HuH-7 (cell line): ENCODE measurements around the gene UBE3C.
"Not testable (repeated sequence)": the region's sequence is repeated elsewhere in the genome, so short reads cannot be mapped to it uniquely, and the experiment has no call there.

Source experiments
- DNase-seq: peaks from one replicate; pipeline ENCODE4 v3.0.0; 2011; ENCODE audit warnings: low spot score

The UBE3C gene

GRCh38 chr7:157273208-157274093 lies 134.7 kb downstream of the UBE3C start:
- DNase-seq = peak; percentile 98

DNA sequence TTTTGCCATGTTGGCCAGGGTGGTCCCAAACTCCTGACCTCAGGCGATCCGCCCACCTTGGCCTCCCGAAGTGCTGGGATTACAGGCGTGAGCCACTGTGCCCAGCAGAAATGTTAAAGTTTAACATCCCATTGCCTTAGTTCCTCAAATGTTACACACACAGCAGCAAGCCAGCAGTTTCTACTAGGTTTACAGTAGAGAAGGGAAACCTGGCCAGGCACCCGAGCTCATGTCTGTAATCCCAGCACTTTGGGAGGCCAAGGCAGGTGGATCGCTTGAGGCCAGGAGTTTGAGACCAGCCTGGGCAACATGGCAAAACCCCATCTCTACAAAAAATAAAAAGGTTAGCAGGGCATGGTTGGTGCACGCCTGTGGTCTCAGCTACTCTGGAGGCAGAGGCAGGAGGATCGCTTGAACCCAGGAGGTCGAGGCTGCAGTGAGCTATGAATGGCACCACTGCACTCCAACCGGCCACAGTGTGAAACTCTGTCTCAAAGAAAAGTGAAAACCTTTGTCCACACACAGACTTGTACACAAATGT lies 135.4 kb downstream of the UBE3C start:
- not testable (repeated sequence) for DNase-seq

DNA sequence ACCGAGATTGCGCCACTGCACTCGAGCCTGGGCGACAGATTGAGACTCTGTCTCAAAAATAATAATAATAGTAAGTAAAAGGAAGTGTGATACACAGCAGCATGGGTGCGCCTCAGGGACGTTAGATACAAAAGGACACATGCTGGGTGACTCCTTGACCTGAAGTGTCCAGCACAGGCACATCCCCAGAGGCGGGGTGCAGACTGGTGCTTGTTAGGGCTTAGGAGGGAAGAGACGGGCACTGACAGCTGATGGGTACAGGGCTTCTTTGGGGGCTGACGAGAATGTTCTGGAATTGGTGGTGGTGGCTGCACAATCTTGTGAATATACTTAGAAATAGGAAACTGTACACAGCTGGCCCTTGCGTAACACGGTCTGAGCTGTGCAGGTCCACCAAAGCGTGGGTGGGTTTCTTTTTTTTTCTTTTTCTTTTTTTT lies 136.3 kb downstream of the UBE3C start:
- DNase-seq = no peak

DNA sequence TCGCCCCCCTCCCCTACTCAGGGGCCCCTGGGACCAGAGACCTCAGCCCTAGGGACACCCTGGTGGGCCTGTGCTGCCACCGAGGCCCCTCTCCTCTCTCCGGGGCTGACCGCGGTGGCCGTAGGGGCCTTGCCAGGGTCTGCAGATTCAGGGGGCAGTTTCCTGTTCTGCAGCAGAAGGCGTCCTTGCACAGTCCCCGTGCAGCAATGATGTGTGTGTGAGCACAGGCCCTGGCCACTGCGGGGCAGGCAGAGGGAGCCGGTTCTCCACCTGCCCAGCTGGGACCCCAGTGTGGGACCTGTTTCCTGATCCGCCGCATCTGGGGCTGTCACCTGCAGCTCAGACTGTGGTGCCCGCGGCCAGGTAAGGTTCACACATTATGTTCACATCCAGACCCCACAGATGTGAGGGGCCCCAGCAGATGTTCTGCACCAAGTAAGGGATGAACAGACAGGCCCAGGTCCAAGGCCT lies 137.4 kb downstream of the UBE3C start:
- peak; percentile 25 for DNase-seq

- DNase-seq = peak; percentile 24
Observed at GRCh38 chr7:157276731-157277562, 138.2 kb downstream of the UBE3C start.

- DNase-seq = not testable (repeated sequence)
Observed at GRCh38 chr7:157277568-157277967, 138.8 kb downstream of the UBE3C start.

- DNase-seq = peak; percentile 29
Observed at GRCh38 chr7:157278167-157278790, 139.6 kb downstream of the UBE3C start.

GRCh38 chr7:157278791-157279724 lies 140.3 kb downstream of the UBE3C start:
- DNase-seq = peak; percentile 82

- peak; percentile 62 for DNase-seq
Observed at GRCh38 chr7:157279741-157280215, 141.1 kb downstream of the UBE3C start.

GRCh38 chr7:157280216-157280841 lies 141.6 kb downstream of the UBE3C start:
- DNase-seq = peak; percentile 44

DNA sequence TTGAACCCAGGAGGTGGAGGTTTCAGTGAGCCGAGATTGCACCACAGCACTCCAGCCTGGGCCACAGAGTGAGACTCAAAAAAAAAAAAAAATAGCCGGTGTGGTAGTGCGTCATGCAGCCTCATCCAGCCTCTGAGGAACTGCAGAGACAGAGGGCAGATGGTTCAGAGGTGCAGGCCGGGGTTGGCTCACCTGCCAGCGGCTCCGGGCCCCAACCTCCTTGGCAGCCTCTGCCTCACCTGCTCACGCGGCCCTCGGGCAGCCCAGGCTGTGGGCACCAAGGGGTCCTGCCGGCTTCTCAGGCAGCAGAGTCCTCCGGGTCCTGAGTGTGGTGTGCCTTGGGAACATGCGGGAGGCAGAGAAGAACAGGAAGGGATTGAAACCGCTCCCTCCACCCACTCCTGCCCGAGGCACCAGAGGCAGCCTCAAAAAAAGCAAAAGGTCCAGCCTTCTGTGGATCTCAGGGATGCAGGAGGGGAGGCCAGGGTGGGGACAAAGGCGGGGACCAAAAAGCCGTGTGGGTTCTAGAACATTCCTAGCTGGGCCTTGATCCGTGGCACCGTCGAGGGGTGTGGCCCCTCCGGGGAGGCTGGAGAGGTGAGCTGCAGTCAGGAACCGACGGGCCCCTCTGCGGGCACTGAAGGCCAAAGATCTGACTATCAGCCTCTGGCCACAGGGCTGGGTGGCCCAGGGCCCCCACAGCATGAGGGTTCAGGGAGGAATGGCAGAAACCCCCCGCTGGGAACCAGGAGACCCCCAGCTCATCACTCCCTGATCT lies 142.7 kb downstream of the UBE3C start:
- peak; percentile 15 for DNase-seq

DNA sequence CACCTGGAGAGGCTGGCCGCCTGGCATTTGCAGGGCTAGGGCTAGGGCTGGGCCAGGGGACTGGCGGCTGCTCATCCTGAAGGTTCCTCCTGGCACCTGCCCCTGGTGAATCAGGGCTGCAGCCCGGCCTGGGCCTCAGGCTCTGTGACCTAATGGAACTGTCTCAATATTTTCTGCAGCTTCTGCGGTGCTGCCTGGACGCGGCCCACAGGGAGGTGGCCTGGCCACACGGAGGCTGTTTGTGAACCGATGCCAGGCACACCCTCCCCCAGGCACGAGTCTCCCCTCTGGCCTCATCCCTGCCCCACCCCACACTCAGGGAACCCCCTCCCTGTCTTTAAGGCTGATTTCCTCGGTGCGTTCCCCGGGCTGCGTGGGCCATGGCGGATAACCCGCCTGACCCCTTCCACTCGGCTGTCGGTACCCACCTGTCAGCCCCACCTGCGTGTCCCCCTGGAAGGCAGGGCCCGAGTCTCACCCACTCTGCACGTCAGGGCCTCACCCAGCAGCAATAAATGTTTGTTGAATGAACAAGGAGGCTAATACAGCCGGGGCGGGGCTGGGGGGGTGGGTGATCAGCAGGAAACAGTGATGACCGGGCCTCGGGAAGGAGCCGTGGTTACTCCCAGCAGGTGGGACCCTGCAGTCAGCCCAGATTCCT lies 143.5 kb downstream of the UBE3C start:
- DNase-seq = peak; percentile 34

- DNase-seq = no peak
Observed at GRCh38 chr7:157284229-157285014, 145.7 kb downstream of the UBE3C start.

DNA sequence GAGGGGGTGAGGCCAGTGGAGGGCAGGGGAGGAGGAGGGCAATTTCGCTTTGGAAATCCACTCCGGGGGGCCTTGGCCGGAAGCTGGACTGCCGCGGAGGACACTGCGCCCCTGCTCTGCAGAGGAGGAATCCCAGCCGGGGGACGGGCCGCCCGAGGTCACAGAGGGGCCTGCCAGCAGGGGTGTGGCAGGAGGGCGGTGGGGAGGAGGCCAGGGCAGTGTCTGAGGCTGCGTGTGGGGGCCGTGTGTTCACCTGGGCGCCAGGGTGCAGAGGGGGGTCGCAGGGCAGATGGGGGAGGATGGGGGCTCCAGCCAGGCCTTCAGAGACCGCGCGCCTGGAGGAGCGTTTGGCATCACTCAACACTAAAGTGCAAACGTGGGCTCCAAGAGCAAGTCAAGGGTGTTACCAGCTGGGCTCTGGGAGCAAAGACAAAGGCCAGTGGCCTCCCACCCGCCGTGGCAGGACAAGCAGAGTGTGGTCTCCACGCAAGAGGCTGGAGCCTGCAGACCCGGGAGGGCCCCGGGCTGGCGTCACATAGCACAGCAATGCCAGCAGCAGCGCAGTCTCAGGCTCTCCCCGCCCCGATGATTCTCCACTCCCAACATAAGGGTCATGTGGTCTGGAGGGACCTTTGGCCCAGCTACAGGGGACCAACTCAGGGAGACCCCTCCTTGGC lies 152.8 kb downstream of the UBE3C start:
- no peak for DNase-seq

DNA sequence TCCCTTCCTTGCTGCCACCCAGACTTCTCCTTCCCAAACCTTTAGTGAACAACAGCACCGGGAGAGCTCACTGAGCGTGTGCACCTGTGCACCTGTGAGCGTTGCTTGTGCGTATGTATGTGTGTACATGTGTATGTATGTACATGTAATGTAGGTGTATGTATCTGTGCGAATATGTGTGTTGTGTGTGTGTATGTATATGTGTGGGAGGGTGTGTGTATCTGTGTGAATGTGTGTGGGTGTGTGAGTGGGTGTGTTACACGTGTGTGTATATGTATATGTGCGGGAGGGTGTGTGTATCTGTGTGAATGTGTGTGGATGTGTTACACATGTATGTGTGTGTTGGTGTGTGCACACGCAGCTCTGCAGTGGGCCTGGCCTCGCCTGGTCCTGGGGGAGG lies 153.5 kb downstream of the UBE3C start:
- DNase-seq = no peak

- DNase-seq = no peak
Observed at GRCh38 chr7:157292770-157293412, 154.2 kb downstream of the UBE3C start.

- DNase-seq = no peak
Observed at GRCh38 chr7:157293413-157293788, 154.7 kb downstream of the UBE3C start.
